SK-N-SH (cell line): ENCODE data around the gene RUSC2. TPM values are rescaled to one million over a fixed set of nuclear protein-coding genes. Genes with fewer than 3 reads are reported as not detected.

Experiments
- CTCF ChIA-PET: fragments of 300-600, 350-600 bp; formaldehyde crosslinking; extraction: SDS; loops from one replicate; lab custom pipeline; 2021; lab: Yijun Ruan, JAX
- POLR2A ChIA-PET: fragments of 350-600 bp; sonication (Branson Sonifier 250); formaldehyde crosslinking; extraction: SDS; loops from one replicate; lab custom pipeline; 2020; ENCODE audit warnings: antibody characterized with exemption, inconsistent platforms; lab: Yijun Ruan, JAX
- DNase-seq: peaks from one replicate; pipeline ENCODE4 v3.0.0; 2012
- H2AFZ ChIP-seq: fragments of 200-600 bp; sonication (generic); 2 replicates; pipeline ENCODE4 v1.8.1; 2016; ENCODE audit warnings: antibody characterized with exemption, mild to moderate bottlenecking, low read depth
- H3F3A ChIP-seq: fragments of 200-600 bp; sonication (generic); replicated peaks from 2 replicates; pipeline ENCODE3; 2016; ENCODE audit warnings: antibody characterized with exemption, mild to moderate bottlenecking; ENCODE audit not compliant: insufficient read depth
- H3K27ac ChIP-seq, 2 experiments: fragments of 200-500 bp in 1 of 2; fragments of 200-600 bp in 1 of 2; sonication (Bioruptor generic) in 1 of 2; sonication (generic), shearing (Covaris generic) in 1 of 2; 2 replicates each; pipeline versions ENCODE4 v1.5.1 to v1.6.1; 2014 to 2016; ENCODE audit warnings: low read depth in 2 of 2, inconsistent platforms in 1 of 2, low read length in 1 of 2, mild to moderate bottlenecking in 1 of 2, mixed read lengths in 1 of 2
- H3K27me3 ChIP-seq: fragments of 200-600 bp; sonication (generic), shearing (Covaris generic); 2 replicates; pipeline ENCODE4 v1.6.1; 2016; ENCODE audit warnings: mixed run types; ENCODE audit not compliant: insufficient read depth
- H3K36me3 ChIP-seq, 2 experiments: fragments of 200-500 bp in 1 of 2; fragments of 200-600 bp in 1 of 2; sonication (Bioruptor generic) in 1 of 2; sonication (generic) in 1 of 2; replicated peaks in 1 of 2; 2 replicates each; pipeline versions ENCODE3 to v1.5.1; 2014 to 2016; ENCODE audit warnings: low read length in 1 of 2, mild to moderate bottlenecking in 1 of 2; ENCODE audit not compliant: insufficient read depth in 2 of 2, control insufficient read depth in 1 of 2
- H3K4me1 ChIP-seq, 2 experiments: fragments of 200-500 bp in 1 of 2; fragments of 200-600 bp in 1 of 2; sonication (Bioruptor generic) in 1 of 2; sonication (generic), shearing (Covaris generic) in 1 of 2; 2 replicates each; pipeline versions ENCODE4 v1.5.1 to v1.6.1; 2014 to 2016; ENCODE audit warnings: low read depth in 1 of 2, low read length in 1 of 2, mixed run types in 1 of 2; ENCODE audit not compliant: insufficient read depth in 2 of 2, control insufficient read depth in 1 of 2
- H3K4me2 ChIP-seq: fragments of 200-600 bp; sonication (generic), shearing (Covaris generic); 2 replicates; pipeline ENCODE4 v1.6.1; 2017; ENCODE audit warnings: mixed run types
- H3K4me3 ChIP-seq, 2 experiments: fragments of 200-500 bp in 1 of 2; fragments of 200-600 bp in 1 of 2; sonication (Bioruptor generic) in 1 of 2; sonication (generic), shearing (Covaris generic) in 1 of 2; 2 replicates each; pipeline versions ENCODE4 v1.5.1 to v1.8.1; 2014 to 2016; ENCODE audit warnings: low read depth in 2 of 2, inconsistent platforms in 1 of 2, low read length in 1 of 2, mild to moderate bottlenecking in 1 of 2, mixed read lengths in 1 of 2, moderate library complexity in 1 of 2
- H3K79me2 ChIP-seq: fragments of 200-600 bp; sonication (generic); 2 replicates; pipeline ENCODE4 v1.8.1; 2017; ENCODE audit warnings: mild to moderate bottlenecking; ENCODE audit not compliant: insufficient read depth
- H3K9ac ChIP-seq: fragments of 200-600 bp; sonication (generic); 2 replicates; pipeline ENCODE4 v1.6.1; 2017; ENCODE audit warnings: mixed run types
- H3K9me2 ChIP-seq: fragments of 200-600 bp; sonication (generic); 2 replicates; pipeline ENCODE4 v1.6.1; 2017; ENCODE audit warnings: mixed run types
- H3K9me3 ChIP-seq: fragments of 200-600 bp; sonication (generic); 2 replicates; pipeline ENCODE4 v1.6.1; 2017; ENCODE audit warnings: mixed run types, mild to moderate bottlenecking, moderate library complexity
- H4K20me1 ChIP-seq: fragments of 200-600 bp; sonication (generic); 2 replicates; pipeline ENCODE4 v1.6.1; 2017; ENCODE audit warnings: mild to moderate bottlenecking, mixed run types; ENCODE audit not compliant: insufficient read depth
- CTCF ChIP-seq: fragments of 200-600 bp; sonication (generic); IDR thresholded peaks from 2 replicates; pipeline ENCODE4 v1.6.1; 2017; ENCODE audit warnings: antibody characterized with exemption, mild to moderate bottlenecking, moderate library complexity
- FOXJ3 ChIP-seq: sonication (generic); formaldehyde crosslinking; IDR thresholded peaks from 2 replicates; pipeline ENCODE4 v1.5.1; 2020; ENCODE audit warnings: mild to moderate bottlenecking, missing genetic modification reagents
- GABPA ChIP-seq: IDR thresholded peaks from 2 replicates; pipeline ENCODE4 v1.4.0; 2012; ENCODE audit warnings: low read depth, mild to moderate bottlenecking
- GATA2 ChIP-seq: sonication (generic); formaldehyde crosslinking; IDR thresholded peaks from 2 replicates; pipeline ENCODE4 v1.5.0; 2020; ENCODE audit warnings: mild to moderate bottlenecking, missing genetic modification reagents
- JUND ChIP-seq: IDR thresholded peaks from 2 replicates; pipeline ENCODE4 v1.4.0; 2012
- MAX ChIP-seq: IDR thresholded peaks from 2 replicates; pipeline ENCODE4 v1.4.0; 2012; ENCODE audit warnings: low read depth
- MEF2A ChIP-seq: IDR thresholded peaks from 2 replicates; pipeline ENCODE4 v1.4.0; 2012; ENCODE audit warnings: low read depth, borderline replicate concordance
- NFIC ChIP-seq: IDR thresholded peaks from 2 replicates; pipeline ENCODE4 v1.4.0; 2012; ENCODE audit warnings: borderline replicate concordance
- NRF1 ChIP-seq: IDR thresholded peaks from 2 replicates; pipeline ENCODE4 v1.6.1; 2012; ENCODE audit warnings: low read depth, mild to moderate bottlenecking, low read length
- PBX3 ChIP-seq: IDR thresholded peaks from 2 replicates; pipeline ENCODE4; 2012
- RAD21 ChIP-seq: IDR thresholded peaks from 2 replicates; pipeline ENCODE4 v1.6.1; 2012; ENCODE audit warnings: mild to moderate bottlenecking, low read length
- REST ChIP-seq: IDR thresholded peaks from 2 replicates; pipeline ENCODE4 v1.6.1; 2012; ENCODE audit warnings: mild to moderate bottlenecking, low read depth, low read length, moderate library complexity
- RFX5 ChIP-seq: IDR thresholded peaks from 2 replicates; pipeline ENCODE4 v1.6.1; 2012; ENCODE audit warnings: mild to moderate bottlenecking, improper control_type of control experiment, low read length
- SIN3A ChIP-seq: IDR thresholded peaks from 2 replicates; pipeline ENCODE4 v1.6.1; 2012; ENCODE audit warnings: low read depth, mild to moderate bottlenecking, low read length, moderate library complexity, borderline replicate concordance
- SMC3 ChIP-seq: IDR thresholded peaks from 2 replicates; pipeline ENCODE4 v1.6.1; 2012; ENCODE audit warnings: low read depth, low read length, improper control_type of control experiment
- USF2 ChIP-seq: fragments of 150-350 bp; IDR thresholded peaks from 2 replicates; pipeline ENCODE4 v1.6.1; 2017; ENCODE audit warnings: antibody characterized with exemption, low read length, low read depth, borderline replicate concordance
- WGBS: methylation state at CpG from one replicate; pipeline ENCODE4 v1.1.6; 2017; ENCODE audit warnings: low lambda C conversion rate; 5-methylcytosine and 5-hydroxymethylcytosine counted together
- polyA plus RNA-seq, 3 experiments: library from polyadenylated mRNA; depleted of rRNA; stranded (reverse); fragments of >200 nt; gene quantifications; 2 replicates each; pipeline ENCODE4 v1.2.3, GENCODE V29; 2012

Gene RUSC2
- polyA plus RNA-seq, 1 of the 3 experiments (the other 2 are of a cell fraction), result 14.5 TPM

- Histone ChIP-seq H3K27ac (no peak overlapping the region), H3K4me1 (no peaks in the 10 kb centered on the region), H2AFZ (no peak overlapping the region), H3K4me2 (no peak overlapping the region), H3K9ac (no peak overlapping the region), H3K36me3 (no peaks in the 10 kb centered on the region), H3K9me2 (no peaks in the 10 kb centered on the region), H3F3A (no peaks in the 10 kb centered on the region), H3K4me3 (no peak overlapping the region), H3K9me3 (no peaks in the 10 kb centered on the region), H4K20me1 (no peaks in the 10 kb centered on the region), H3K79me2 (no peaks in the 10 kb centered on the region), H3K27me3 (no peaks in the 10 kb centered on the region)
- TF ChIP-seq CTCF, result no peak
- no peak for TF ChIP-seq MEF2A
- TF ChIP-seq PBX3, result no peak
- POLR2A ChIA-PET, result no interaction called here
- no peak for DNase-seq
- 57% methylated on average over 3 of the region's 3 CpGs for WGBS
- CTCF ChIA-PET, result no interaction called here
Measured at GRCh38 chr9:35446012-35446411, 43.9 kb upstream of the RUSC2 start.

GRCh38 chr9:35448496-35448895 lies 41.4 kb upstream of the RUSC2 start:
- Histone ChIP-seq H3F3A (no peaks in the 10 kb centered on the region), H3K27ac (no peak overlapping the region), H3K9ac (no peak overlapping the region), H2AFZ (no peak overlapping the region), H3K4me3 (no peak overlapping the region), H3K27me3 (no peaks in the 10 kb centered on the region), H3K9me3 (no peaks in the 10 kb centered on the region), H3K79me2 (no peaks in the 10 kb centered on the region), H4K20me1 (no peaks in the 10 kb centered on the region), H3K36me3 (no peaks in the 10 kb centered on the region), H3K4me1 (no peaks in the 10 kb centered on the region), H3K4me2 (no peak overlapping the region), H3K9me2 (no peaks in the 10 kb centered on the region)
- CTCF ChIA-PET, result no interaction called here
- POLR2A ChIA-PET, result no interaction called here
- WGBS, result 16% methylated on average over 1 of the region's 1 CpG
- DNase-seq, result no peak
- TF ChIP-seq FOXJ3 (CRISPR knock-in tag) (no peak), USF2 (no peak), CTCF (no peak), SIN3A (no peak), GABPA (no peak), PBX3 (no peak), RAD21 (no peak), REST (no peak), NFIC (no peak), GATA2 (CRISPR knock-in tag) (no peak), JUND (no peak), MAX (no peak), SMC3 (no peak), RFX5 (no peak), NRF1 (no peak)
